HL-60 (cell line): ENCODE data around the gene SLC44A3.

Experiments used
- DNase-seq, 2 experiments: peaks; one replicate each; pipeline ENCODE4 v3.0.0-alpha.2; 2010 to 2020; ENCODE audit warnings: low read depth in 1 of 2, low spot score in 1 of 2
- H3K27ac ChIP-seq: fragments of 250-450 bp; sonication (Bioruptor Pico); replicated peaks from 2 replicates; pipeline ENCODE4 v1.5.1; 2020; ENCODE audit warnings: mild to moderate bottlenecking, moderate library complexity
- H3K27me3 ChIP-seq: fragments of 250-450 bp; sonication (Bioruptor Pico); 2 replicates; pipeline ENCODE4 v1.5.1; 2021; ENCODE audit warnings: mild to moderate bottlenecking, moderate library complexity; ENCODE audit not compliant: insufficient read depth, poor library complexity, severe bottlenecking
- H3K4me3 ChIP-seq: replicated peaks from 2 replicates; pipeline ENCODE4 v1.5.1; 2011; ENCODE audit warnings: mild to moderate bottlenecking, control low read depth, low read length; ENCODE audit not compliant: insufficient read depth
- GABPA ChIP-seq: IDR thresholded peaks from 2 replicates; pipeline ENCODE4 v1.6.1; 2012; ENCODE audit warnings: low read depth
- POLR2AphosphoS5 ChIP-seq: IDR thresholded peaks from 2 replicates; pipeline ENCODE4 v1.6.1; 2012; ENCODE audit warnings: low read depth
- SPI1 ChIP-seq: IDR thresholded peaks from 2 replicates; pipeline ENCODE4 v1.6.1; 2012; ENCODE audit warnings: low read depth, mild to moderate bottlenecking, borderline replicate concordance
- TF ChIP-seq, protein P1 (sequence below): IDR thresholded peaks from 2 replicates; pipeline ENCODE4 v1.6.1; 2012; ENCODE audit warnings: low read depth; ENCODE audit not compliant: insufficient replicate concordance
- TF ChIP-seq, protein P2 (sequence below): IDR thresholded peaks from one replicate; pipeline ENCODE4 v1.5.1; 2011; ENCODE audit warnings: low read length, control low read depth, inconsistent platforms; ENCODE audit not compliant: insufficient read depth

The SLC44A3 gene

DNA sequence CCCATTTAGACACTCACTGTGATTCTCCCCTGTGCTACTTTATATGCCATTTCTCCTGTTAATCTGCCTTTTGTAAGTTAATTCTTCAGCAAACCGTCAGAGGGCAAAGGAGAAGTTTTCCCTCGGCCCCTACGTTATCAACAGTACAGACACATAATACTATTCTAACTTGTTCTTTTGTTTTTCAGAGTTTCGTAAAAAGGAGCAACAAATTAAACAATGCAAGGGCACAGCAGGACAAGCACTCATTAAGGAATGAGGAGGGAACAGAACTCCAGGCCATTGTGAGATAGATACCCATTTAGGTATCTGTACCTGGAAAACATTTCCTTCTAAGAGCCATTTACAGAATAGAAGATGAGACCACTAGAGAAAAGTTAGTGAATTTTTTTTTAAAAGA lies 74.5 kb downstream of the SLC44A3 start:
- no peak overlapping the region for H3K27ac ChIP-seq

DNA sequence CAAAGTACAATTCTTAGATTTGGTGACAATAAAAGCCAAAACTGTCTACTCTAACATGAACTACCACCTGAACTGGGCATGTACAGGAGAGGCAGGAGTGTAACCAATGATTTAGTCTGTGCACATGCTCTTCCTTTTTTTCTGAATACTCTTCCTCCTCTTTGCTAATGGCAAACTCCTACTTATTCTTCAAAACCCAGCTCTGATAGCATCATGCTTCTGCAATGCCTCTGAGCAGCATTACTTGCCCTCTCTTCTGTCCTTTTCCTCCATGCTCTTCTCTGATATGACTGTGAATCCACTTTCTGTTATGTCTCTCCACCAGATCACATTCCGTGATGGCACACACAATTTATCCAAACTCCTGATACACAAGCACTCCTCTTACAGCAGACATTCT lies 75.4 kb downstream of the SLC44A3 start:
- Histone ChIP-seq H3K27me3 (peaks cover 2% of the 10 kb centered on the region), H3K27ac (no peak overlapping the region), H3K4me3 (no peak overlapping the region)
- DNase-seq, result no peak
- no peak for TF ChIP-seq GABPA
- TF ChIP-seq, protein P1, sequence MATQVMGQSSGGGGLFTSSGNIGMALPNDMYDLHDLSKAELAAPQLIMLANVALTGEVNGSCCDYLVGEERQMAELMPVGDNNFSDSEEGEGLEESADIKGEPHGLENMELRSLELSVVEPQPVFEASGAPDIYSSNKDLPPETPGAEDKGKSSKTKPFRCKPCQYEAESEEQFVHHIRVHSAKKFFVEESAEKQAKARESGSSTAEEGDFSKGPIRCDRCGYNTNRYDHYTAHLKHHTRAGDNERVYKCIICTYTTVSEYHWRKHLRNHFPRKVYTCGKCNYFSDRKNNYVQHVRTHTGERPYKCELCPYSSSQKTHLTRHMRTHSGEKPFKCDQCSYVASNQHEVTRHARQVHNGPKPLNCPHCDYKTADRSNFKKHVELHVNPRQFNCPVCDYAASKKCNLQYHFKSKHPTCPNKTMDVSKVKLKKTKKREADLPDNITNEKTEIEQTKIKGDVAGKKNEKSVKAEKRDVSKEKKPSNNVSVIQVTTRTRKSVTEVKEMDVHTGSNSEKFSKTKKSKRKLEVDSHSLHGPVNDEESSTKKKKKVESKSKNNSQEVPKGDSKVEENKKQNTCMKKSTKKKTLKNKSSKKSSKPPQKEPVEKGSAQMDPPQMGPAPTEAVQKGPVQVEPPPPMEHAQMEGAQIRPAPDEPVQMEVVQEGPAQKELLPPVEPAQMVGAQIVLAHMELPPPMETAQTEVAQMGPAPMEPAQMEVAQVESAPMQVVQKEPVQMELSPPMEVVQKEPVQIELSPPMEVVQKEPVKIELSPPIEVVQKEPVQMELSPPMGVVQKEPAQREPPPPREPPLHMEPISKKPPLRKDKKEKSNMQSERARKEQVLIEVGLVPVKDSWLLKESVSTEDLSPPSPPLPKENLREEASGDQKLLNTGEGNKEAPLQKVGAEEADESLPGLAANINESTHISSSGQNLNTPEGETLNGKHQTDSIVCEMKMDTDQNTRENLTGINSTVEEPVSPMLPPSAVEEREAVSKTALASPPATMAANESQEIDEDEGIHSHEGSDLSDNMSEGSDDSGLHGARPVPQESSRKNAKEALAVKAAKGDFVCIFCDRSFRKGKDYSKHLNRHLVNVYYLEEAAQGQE, result no peak
- TF ChIP-seq SPI1, result no peak
- no peak for TF ChIP-seq POLR2AphosphoS5
- TF ChIP-seq, protein P2, sequence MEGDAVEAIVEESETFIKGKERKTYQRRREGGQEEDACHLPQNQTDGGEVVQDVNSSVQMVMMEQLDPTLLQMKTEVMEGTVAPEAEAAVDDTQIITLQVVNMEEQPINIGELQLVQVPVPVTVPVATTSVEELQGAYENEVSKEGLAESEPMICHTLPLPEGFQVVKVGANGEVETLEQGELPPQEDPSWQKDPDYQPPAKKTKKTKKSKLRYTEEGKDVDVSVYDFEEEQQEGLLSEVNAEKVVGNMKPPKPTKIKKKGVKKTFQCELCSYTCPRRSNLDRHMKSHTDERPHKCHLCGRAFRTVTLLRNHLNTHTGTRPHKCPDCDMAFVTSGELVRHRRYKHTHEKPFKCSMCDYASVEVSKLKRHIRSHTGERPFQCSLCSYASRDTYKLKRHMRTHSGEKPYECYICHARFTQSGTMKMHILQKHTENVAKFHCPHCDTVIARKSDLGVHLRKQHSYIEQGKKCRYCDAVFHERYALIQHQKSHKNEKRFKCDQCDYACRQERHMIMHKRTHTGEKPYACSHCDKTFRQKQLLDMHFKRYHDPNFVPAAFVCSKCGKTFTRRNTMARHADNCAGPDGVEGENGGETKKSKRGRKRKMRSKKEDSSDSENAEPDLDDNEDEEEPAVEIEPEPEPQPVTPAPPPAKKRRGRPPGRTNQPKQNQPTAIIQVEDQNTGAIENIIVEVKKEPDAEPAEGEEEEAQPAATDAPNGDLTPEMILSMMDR, result no peak

More for the DNA sequence above, 74.5 kb downstream of the SLC44A3 start:
- Histone ChIP-seq H3K27me3 (peaks cover 2% of the 10 kb centered on the region), H3K4me3 (no peak overlapping the region)
- TF ChIP-seq, protein P1, result no peak
- TF ChIP-seq, protein P2, result no peak
- TF ChIP-seq POLR2AphosphoS5 (no peak), SPI1 (no peak), GABPA (no peak)
- DNase-seq, result no peak

DNA sequence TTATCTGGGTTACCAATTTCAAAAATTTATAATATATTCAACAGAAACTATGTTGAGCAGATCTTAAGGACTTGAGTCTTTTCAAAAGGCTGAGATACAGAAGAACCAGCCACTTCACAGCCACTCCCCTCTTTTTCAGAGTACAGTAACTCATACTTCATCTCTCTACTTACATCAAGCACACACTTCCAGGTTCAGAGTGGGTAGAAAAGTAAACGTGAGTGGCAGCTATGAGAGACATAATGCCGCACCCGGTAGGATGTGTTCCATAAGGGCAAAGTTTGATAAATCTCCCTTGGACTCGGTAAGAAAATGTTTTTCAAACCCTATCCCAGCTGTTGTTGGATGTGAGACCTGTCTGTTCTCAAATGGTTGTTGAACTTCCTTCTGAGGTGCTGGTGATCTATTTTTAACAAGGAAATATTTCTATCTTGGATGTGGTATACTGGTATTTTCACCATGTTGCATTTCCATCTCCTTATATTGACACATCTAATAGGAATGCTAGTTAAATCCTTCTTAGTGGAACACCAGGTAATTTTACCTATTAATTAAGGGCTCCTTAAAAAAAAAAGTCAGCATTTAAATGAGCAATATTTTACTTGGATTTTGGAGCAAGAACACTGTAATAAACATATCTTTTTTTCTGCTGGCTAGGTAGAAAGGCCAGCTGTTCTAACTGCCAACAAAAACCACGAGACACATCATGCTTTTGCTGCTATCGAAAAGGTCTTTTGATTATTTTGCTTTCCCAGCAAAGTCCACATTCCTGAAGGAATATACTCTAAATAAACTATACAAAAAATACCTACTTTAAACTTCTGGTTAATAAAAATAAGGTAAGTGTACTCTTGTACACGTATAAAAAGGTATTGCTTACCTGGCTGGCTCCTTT lies 78.6 kb downstream of the SLC44A3 start:
- H3K27me3 ChIP-seq, result peaks cover 2% of the 10 kb centered on the region
- no peak overlapping the region for H3K27ac ChIP-seq
- H3K4me3 ChIP-seq, result no peak overlapping the region
- no peak for DNase-seq
- TF ChIP-seq, protein P2, result no peak
- no peak for TF ChIP-seq GABPA
- TF ChIP-seq, protein P1, result no peak
- no peak for TF ChIP-seq SPI1
